H9 (cell line): ENCODE data around the gene PPP1R13B. TPM values are rescaled to one million over a fixed set of nuclear protein-coding genes. Genes with fewer than 3 reads are reported as not detected.
A peak's percentile ranks its signal among the peaks of the same experiment; 100 is the strongest.

Experiments used
- DNase-seq: peaks from one replicate; pipeline ENCODE4 v3.0.0-alpha.2; 2017
- H2AFZ ChIP-seq: one replicate; pipeline ENCODE4 v1.6.1; 2013; ENCODE audit warnings: mild to moderate bottlenecking, low read length, control low read depth, moderate library complexity
- H2AK5ac ChIP-seq: 2 replicates; pipeline ENCODE4 v1.6.1; 2013; ENCODE audit warnings: low read length, control low read depth, mixed read lengths; ENCODE audit not compliant: insufficient read length
- H2BK120ac ChIP-seq: one replicate; pipeline ENCODE4 v1.6.1; 2013; ENCODE audit warnings: low read depth, mild to moderate bottlenecking, low read length, control low read depth, inconsistent platforms; ENCODE audit not compliant: poor library complexity, severe bottlenecking
- H2BK12ac ChIP-seq: 2 replicates; pipeline ENCODE4 v1.6.1; 2013; ENCODE audit warnings: low read length, control low read depth, mixed read lengths, low read depth; ENCODE audit not compliant: insufficient read length
- H2BK15ac ChIP-seq: 2 replicates; pipeline ENCODE4 v1.6.1; 2013; ENCODE audit warnings: low read depth, low read length, control low read depth
- H2BK20ac ChIP-seq: one replicate; pipeline ENCODE4 v1.6.1; 2013; ENCODE audit warnings: low read depth, mild to moderate bottlenecking, low read length, control low read depth, inconsistent platforms; ENCODE audit not compliant: poor library complexity, severe bottlenecking
- H2BK5ac ChIP-seq: 2 replicates; pipeline ENCODE4 v1.6.1; 2013; ENCODE audit warnings: low read length, control low read depth, mixed read lengths; ENCODE audit not compliant: insufficient read length
- H3K14ac ChIP-seq: 2 replicates; pipeline ENCODE4 v1.6.1; 2013; ENCODE audit warnings: low read length, control low read depth; ENCODE audit not compliant: insufficient read depth
- H3K18ac ChIP-seq: 2 replicates; pipeline ENCODE4 v1.6.1; 2013; ENCODE audit warnings: low read depth, mild to moderate bottlenecking, mixed read lengths, low read length, control low read depth; ENCODE audit not compliant: insufficient read length
- H3K23ac ChIP-seq: 2 replicates; pipeline ENCODE4 v1.6.1; 2013; ENCODE audit warnings: low read length, control low read depth, mixed read lengths, low read depth; ENCODE audit not compliant: insufficient read length
- H3K23me2 ChIP-seq: 2 replicates; pipeline ENCODE4 v1.6.1; 2013; ENCODE audit warnings: low read depth, mild to moderate bottlenecking, mixed read lengths, low read length, control low read depth; ENCODE audit not compliant: insufficient read length, poor library complexity, severe bottlenecking
- H3K27ac ChIP-seq: 2 replicates; pipeline ENCODE4 v1.5.1; 2013; ENCODE audit warnings: low read length, control low read depth, mixed read lengths, low read depth; ENCODE audit not compliant: insufficient read length
- H3K27me3 ChIP-seq: 2 replicates; pipeline ENCODE4 v1.6.1; 2013; ENCODE audit warnings: low read length, control low read depth, inconsistent platforms; ENCODE audit not compliant: insufficient read depth
- H3K4ac ChIP-seq: 2 replicates; pipeline ENCODE4 v1.6.1; 2013; ENCODE audit warnings: low read depth, mild to moderate bottlenecking, control low read depth, inconsistent platforms, low read length, moderate library complexity
- H3K4me1 ChIP-seq: 2 replicates; pipeline ENCODE4 v1.6.1; 2013; ENCODE audit warnings: low read length, control low read depth, inconsistent platforms; ENCODE audit not compliant: insufficient read depth
- H3K4me2 ChIP-seq: 2 replicates; pipeline ENCODE4 v1.6.1; 2013; ENCODE audit warnings: low read length, control low read depth, mixed read lengths; ENCODE audit not compliant: insufficient read length, insufficient read depth
- H3K56ac ChIP-seq: 2 replicates; pipeline ENCODE4 v1.6.1; 2013; ENCODE audit warnings: low read depth, mild to moderate bottlenecking, mixed read lengths, low read length, control low read depth; ENCODE audit not compliant: insufficient read length
- H3K79me1 ChIP-seq: 2 replicates; pipeline ENCODE4 v1.6.1; 2013; ENCODE audit warnings: low read depth, mild to moderate bottlenecking, moderate library complexity, low read length, control low read depth, inconsistent platforms; ENCODE audit not compliant: insufficient read depth, poor library complexity, severe bottlenecking
- H3K79me2 ChIP-seq: 2 replicates; pipeline ENCODE4 v1.6.1; 2013; ENCODE audit warnings: low read length, control low read depth, inconsistent platforms; ENCODE audit not compliant: insufficient read depth
- H3K9ac ChIP-seq: 2 replicates; pipeline ENCODE4 v1.6.1; 2013; ENCODE audit warnings: low read length, control low read depth, mixed read lengths; ENCODE audit not compliant: insufficient read length; ENCODE audit errors: extremely low read depth
- H3K9me3 ChIP-seq: one replicate; pipeline ENCODE4 v1.6.1; 2013; ENCODE audit warnings: low read depth, low read length, inconsistent platforms; ENCODE audit not compliant: control insufficient read depth
- H3T11ph ChIP-seq: one replicate; pipeline ENCODE4 v1.6.1; 2013; ENCODE audit warnings: mild to moderate bottlenecking, low read length, control low read depth, inconsistent platforms
- H4K20me1 ChIP-seq: one replicate; pipeline ENCODE4 v1.6.1; 2013; ENCODE audit not compliant: control insufficient read depth, insufficient read length, insufficient read depth
- H4K5ac ChIP-seq: 2 replicates; pipeline ENCODE4 v1.6.1; 2013; ENCODE audit warnings: low read depth, mild to moderate bottlenecking, mixed read lengths, low read length, control low read depth; ENCODE audit not compliant: insufficient read length
- H4K8ac ChIP-seq: replicated peaks from 2 replicates; pipeline ENCODE4 v1.6.1; 2013; ENCODE audit warnings: low read length, control low read depth, mixed read lengths, low read depth; ENCODE audit not compliant: insufficient read length
- H4K91ac ChIP-seq: 2 replicates; pipeline ENCODE4 v1.6.1; 2013; ENCODE audit warnings: low read depth, mild to moderate bottlenecking, moderate library complexity, mixed read lengths, low read length, control low read depth; ENCODE audit not compliant: insufficient read length
- H3K27ac Mint-ChIP-seq, 3 experiments: 2 replicates in 2 of 3; 3 replicates in 1 of 3; pipeline ENCODE4 v1.8.0; 2020 to 2021; ENCODE audit warnings: mixed read lengths in 3 of 3, mild to moderate bottlenecking in 1 of 3, moderate library complexity in 1 of 3
- H3K27me3 Mint-ChIP-seq: 2 replicates; pipeline ENCODE4 v1.8.0; 2021; ENCODE audit warnings: low read depth, mild to moderate bottlenecking, moderate library complexity, mixed read lengths
- H3K36me3 Mint-ChIP-seq, 3 experiments: 2 replicates in 2 of 3; 3 replicates in 1 of 3; pipeline ENCODE4 v1.8.0; 2020 to 2021; ENCODE audit warnings: low read depth in 3 of 3, mixed read lengths in 3 of 3; ENCODE audit not compliant: insufficient read depth in 1 of 3
- H3K4me1 Mint-ChIP-seq, 2 experiments: 2 replicates each; pipeline ENCODE4 v1.8.0; 2020; ENCODE audit warnings: mixed read lengths in 2 of 2
- H3K4me3 Mint-ChIP-seq, 2 experiments: 2 replicates in 1 of 2; 3 replicates in 1 of 2; pipeline ENCODE4 v1.8.0; 2020 to 2021; ENCODE audit warnings: mild to moderate bottlenecking in 2 of 2, mixed read lengths in 2 of 2, moderate library complexity in 1 of 2
- H3K9me3 Mint-ChIP-seq, 2 experiments: 2 replicates in 1 of 2; 3 replicates in 1 of 2; pipeline ENCODE4 v1.8.0; 2020; ENCODE audit warnings: mild to moderate bottlenecking in 2 of 2, mixed read lengths in 2 of 2, moderate library complexity in 1 of 2
- CTCF ChIP-seq: fragments of 200-600 bp; sonication (generic); conservative IDR thresholded peaks from 3 replicates; pipeline ENCODE4 v1.8.0; 2021; ENCODE audit warnings: antibody characterized with exemption, mild to moderate bottlenecking
- WGBS: extraction: QIAGEN DNeasy Blood & Tissue Kit; methylation state at CpG from one replicate; pipeline ENCODE4 v1.1.7; 2013; ENCODE audit warnings: missing lambda C conversion rate, low lambda C conversion rate, mixed read lengths; ENCODE audit not compliant: insufficient read length; ENCODE audit errors: extremely low coverage; 5-methylcytosine and 5-hydroxymethylcytosine counted together
- total RNA-seq: library from RNA; stranded (reverse); gene quantifications from 2 replicates; pipeline ENCODE4 v1.2.1, GENCODE V29; 2021

PPP1R13B gene
- total RNA-seq, 1 experiment from 2014 or later = 6.0 TPM

GRCh38 chr14:103697603-103698379 lies 149.6 kb downstream of the PPP1R13B start:
- Histone ChIP-seq H2BK120ac (no peak overlapping the region), H3K23ac (no peak overlapping the region), H4K91ac (no peak overlapping the region), H3K27me3 (no peaks in the 10 kb centered on the region), H2BK15ac (no peak overlapping the region), H2AFZ (no peak overlapping the region), H3K9me3 (no peaks in the 10 kb centered on the region), H3T11ph (no peak overlapping the region), H3K79me2 (no peaks in the 10 kb centered on the region), H3K9ac (no peak overlapping the region), H4K20me1 (peaks cover 2% of the 10 kb centered on the region), H4K8ac (no peak overlapping the region), H3K14ac (no peak overlapping the region), H2BK5ac (no peak overlapping the region), H3K18ac (no peak overlapping the region), H3K56ac (no peak overlapping the region), H3K4me2 (no peak overlapping the region), H3K23me2 (no peaks in the 10 kb centered on the region), H2BK12ac (no peak overlapping the region), H3K4ac (no peak overlapping the region), H2AK5ac (no peak overlapping the region), H3K4me1 (no peaks in the 10 kb centered on the region), H3K27ac (no peak overlapping the region), H4K5ac (no peak overlapping the region), H2BK20ac (no peak overlapping the region), H3K79me1 (no peaks in the 10 kb centered on the region)
- TF ChIP-seq CTCF = no peak
- Mint-ChIP-seq H3K27me3 (peaks cover 1% of the 10 kb centered on the region; the same call in 1 of the 2 replicates), H3K36me3 (peaks cover 7 to 49% (median 34%) of the 10 kb centered on the region in 3 experiments; a peak in 6 of 7 replicates), H3K4me3 (no peak overlapping the region), H3K9me3 (no peaks in the 10 kb centered on the region; a peak in 1 of 5 replicates), H3K27ac (peak overlapping the region in 2 of 3 experiments; percentile 61 to 90; a peak in 3 of 7 replicates), H3K4me1 (peaks cover 10 to 13% of the 10 kb centered on the region in 2 experiments; a peak in 3 of 4 replicates)
- DNase-seq = no peak
- no CpG with 5 or more reads among the region's 14 CpGs for WGBS
